ENCODE data around the gene TBL3.

- TF ChIP-seq CTCF (conservative IDR thresholded peaks at IDR 0.05) (no peak), ZFX (IDR thresholded peaks at IDR 0.05) (no peak)
Measured at GRCh38 chr16:1946495-1947368, 25.1 kb upstream of the TBL3 start.

All from C4-2B (cell line).